ENCODE measurements around the gene COL12A1.

- TF ChIP-seq POLR2A (IDR thresholded peaks at IDR 0.05) = no peak
- TF ChIP-seq CTCF (IDR thresholded peaks at IDR 0.05) = no peak
Measured at GRCh38 chr6:75145211-75145610, 60.6 kb downstream of the COL12A1 start.
